Activated CD8-positive, alpha-beta memory T cell treated with anti-CD3 and anti-CD28 coated beads, Interleukin-2, amount 10 ng/mL, durations not matched to agents 7 days and 5 days (primary cell): ENCODE measurements around the gene FBXL13. TPM values are rescaled to one million over a fixed set of nuclear protein-coding genes. Genes with fewer than 3 reads are reported as not detected.

Experiments
- ATAC-seq: fragments of 150-1000 bp; cut with Tn5 transposase; one replicate; pipeline ENCODE4 v1.10.0; 2021; ENCODE audit warnings: moderate library complexity
- CTCF ChIA-PET: fragments of 350-600 bp; sonication (Branson Sonifier 250); formaldehyde crosslinking; loops from one replicate; lab custom pipeline; 2021; ENCODE audit warnings: antibody characterized with exemption; lab: Charles Lee
- DNase-seq: peaks from one replicate; pipeline ENCODE4 v3.0.0-alpha.2; 2020
- H3K27ac Mint-ChIP-seq: one replicate; pipeline ENCODE4 v1.8.0; 2021; ENCODE audit warnings: mild to moderate bottlenecking, mixed read lengths
- H3K27me3 Mint-ChIP-seq: one replicate; pipeline ENCODE4 v1.8.0; 2021; ENCODE audit warnings: mixed read lengths
- H3K36me3 Mint-ChIP-seq: one replicate; pipeline ENCODE4 v1.8.0; 2021; ENCODE audit warnings: mild to moderate bottlenecking, mixed read lengths
- H3K4me1 Mint-ChIP-seq: one replicate; pipeline ENCODE4 v1.8.0; 2021; ENCODE audit warnings: mixed read lengths
- H3K4me3 Mint-ChIP-seq: one replicate; pipeline ENCODE4 v1.8.0; 2021; ENCODE audit warnings: mild to moderate bottlenecking, moderate library complexity, mixed read lengths
- H3K9me3 Mint-ChIP-seq: one replicate; pipeline ENCODE4 v1.8.0; 2022; ENCODE audit warnings: low read depth, mixed read lengths
- total RNA-seq, 2 experiments: library from RNA; stranded (reverse); gene quantifications; one replicate each; pipeline ENCODE4 v1.2.3, GENCODE V29; 2021

Gene FBXL13
- total RNA-seq, 2 experiments from 2014 or later, result 0.18 TPM; not detected in 1

DNA sequence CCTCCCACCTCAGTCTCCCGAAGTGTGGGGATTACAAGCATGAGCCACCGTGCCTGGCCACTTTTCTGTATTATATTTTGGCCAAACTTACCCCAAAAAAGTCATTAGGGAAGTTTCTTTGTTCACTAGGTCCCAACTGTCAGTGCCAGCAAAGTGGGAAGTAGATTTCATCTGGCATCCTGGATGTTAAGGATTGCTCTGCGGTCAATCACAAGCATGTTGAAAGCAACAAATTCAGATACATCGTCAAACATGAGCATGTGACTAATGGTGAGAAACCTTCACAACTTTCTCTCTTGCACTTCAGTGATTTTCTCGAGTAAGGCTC is 176.1 kb downstream of the FBXL13 start:
- H3K27ac Mint-ChIP-seq, result no peak overlapping the region
- no peak for ATAC-seq
- H3K4me1 Mint-ChIP-seq, result no peaks in the 10 kb centered on the region
- CTCF ChIA-PET, result interaction anchor here (1.5 kb wide), 1 partner anchor 27 kb away, joined by 3 read pairs; no protein-coding TSS in a partner anchor
- H3K4me3 Mint-ChIP-seq, result no peak overlapping the region
- peaks cover under 1% of the 10 kb centered on the region for H3K9me3 Mint-ChIP-seq
- H3K36me3 Mint-ChIP-seq, result no peaks in the 10 kb centered on the region
- peaks cover 10% of the 10 kb centered on the region for H3K27me3 Mint-ChIP-seq
- DNase-seq, result no peak

DNA sequence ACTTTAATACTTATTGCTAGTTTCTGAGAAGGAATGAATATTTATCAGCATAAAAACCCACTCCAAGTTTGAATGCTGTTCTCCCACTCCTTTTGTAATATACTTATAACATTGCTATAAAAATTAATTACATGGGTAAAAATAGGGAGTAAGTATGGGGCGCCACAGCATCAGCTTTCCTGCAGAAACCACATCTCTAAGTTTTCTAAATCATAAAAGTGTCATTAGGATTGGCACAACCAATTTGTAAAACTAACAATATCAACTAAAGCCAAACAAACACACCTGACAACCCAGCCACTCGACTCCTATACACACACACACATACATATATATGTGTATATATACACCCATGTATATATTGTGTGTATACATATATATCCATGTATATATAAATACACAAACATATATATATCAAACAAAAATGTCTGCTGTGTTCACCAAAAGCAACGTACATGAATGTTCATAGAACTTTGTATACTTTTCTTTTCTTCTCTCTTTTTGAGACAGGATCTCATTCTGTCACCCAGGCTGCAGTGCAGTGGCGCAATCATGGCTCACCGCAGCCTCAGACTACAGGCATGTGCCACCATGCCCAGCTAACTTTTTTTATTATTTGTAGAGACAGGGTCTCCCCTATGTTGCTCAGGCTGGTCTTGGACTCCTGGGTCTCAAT is 176.6 kb downstream of the FBXL13 start:
- no peaks in the 10 kb centered on the region for H3K4me1 Mint-ChIP-seq
- DNase-seq (no peak), ATAC-seq (no peak)
- H3K27me3 Mint-ChIP-seq, result peaks cover 7% of the 10 kb centered on the region
- H3K27ac Mint-ChIP-seq, result no peak overlapping the region
- H3K36me3 Mint-ChIP-seq, result no peaks in the 10 kb centered on the region
- no peak overlapping the region for H3K4me3 Mint-ChIP-seq
- CTCF ChIA-PET, result interaction anchor here (0.5 kb wide), 1 partner anchor 164 kb away, joined by 3 read pairs; no protein-coding TSS in a partner anchor
- H3K9me3 Mint-ChIP-seq, result no peaks in the 10 kb centered on the region

DNA sequence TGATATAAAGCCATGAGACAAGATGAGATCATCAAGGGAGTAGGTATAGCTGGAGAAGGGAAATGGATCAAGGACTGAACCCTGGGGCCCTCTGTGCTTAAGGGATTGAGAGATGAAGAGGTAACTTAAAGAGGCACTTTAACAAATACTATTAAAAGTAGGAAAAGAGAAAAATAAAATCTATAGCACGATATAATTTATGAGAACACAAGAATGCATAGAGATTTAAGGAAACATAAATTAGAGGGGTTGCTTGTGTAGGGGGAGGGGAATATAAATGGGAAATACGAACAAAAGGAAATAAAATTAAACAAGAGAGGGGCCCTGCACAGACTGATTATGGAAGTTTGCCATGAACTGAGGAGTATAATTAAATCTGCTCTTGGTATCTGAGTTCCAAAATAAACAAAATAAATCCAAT is 177.4 kb downstream of the FBXL13 start:
- H3K4me1 Mint-ChIP-seq, result no peaks in the 10 kb centered on the region
- no peak overlapping the region for H3K27ac Mint-ChIP-seq
- DNase-seq, result no peak
- no peaks in the 10 kb centered on the region for H3K9me3 Mint-ChIP-seq
- peaks cover 3% of the 10 kb centered on the region for H3K27me3 Mint-ChIP-seq
- CTCF ChIA-PET, result interaction anchor here (0.5 kb wide), 1 partner anchor 164 kb away, joined by 3 read pairs; no protein-coding TSS in a partner anchor
- ATAC-seq, result no peak
- H3K36me3 Mint-ChIP-seq, result no peaks in the 10 kb centered on the region
- H3K4me3 Mint-ChIP-seq, result no peak overlapping the region

DNA sequence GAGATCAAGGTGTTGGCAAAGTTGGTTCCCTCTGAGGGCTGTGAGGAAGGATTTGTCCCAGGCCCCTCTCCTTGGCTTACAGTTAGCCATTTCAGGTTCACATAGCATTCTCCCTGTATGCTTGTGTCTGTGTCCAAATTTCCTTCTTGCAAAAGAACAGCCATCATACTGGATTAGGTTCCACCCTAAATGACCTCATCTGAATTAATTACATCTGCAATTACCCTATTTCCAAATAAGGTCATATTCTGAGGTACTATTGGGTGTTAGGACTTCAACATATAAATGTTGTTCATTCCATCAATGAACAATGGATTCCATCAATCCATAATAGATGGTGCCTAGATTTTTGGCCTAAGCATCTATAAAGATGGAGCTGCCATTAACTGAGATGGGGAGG is 178.0 kb downstream of the FBXL13 start:
- CTCF ChIA-PET, result no interaction called here
- peaks cover 5% of the 10 kb centered on the region for H3K27me3 Mint-ChIP-seq

DNA sequence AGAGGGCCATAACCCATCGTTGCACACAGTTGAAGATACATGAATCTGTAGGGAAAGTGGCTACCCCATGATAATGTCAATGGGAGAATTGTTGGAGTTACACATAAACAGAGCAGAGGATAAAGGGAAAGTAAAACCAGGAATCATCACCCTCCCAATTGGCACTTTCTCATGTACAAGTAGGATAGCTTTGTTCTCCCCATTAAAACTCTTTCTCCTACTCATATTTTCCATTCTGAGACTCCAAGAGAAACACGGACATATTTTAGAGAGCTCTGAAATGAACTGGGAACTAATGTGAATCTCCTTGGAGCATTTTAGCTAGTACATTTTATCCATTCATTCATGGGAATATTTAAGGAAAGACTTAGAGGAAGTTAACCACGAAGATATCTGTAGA is 179.0 kb downstream of the FBXL13 start:
- Mint-ChIP-seq H3K4me3 (no peak overlapping the region), H3K9me3 (no peaks in the 10 kb centered on the region), H3K36me3 (no peaks in the 10 kb centered on the region), H3K27ac (no peak overlapping the region), H3K27me3 (peaks cover 6% of the 10 kb centered on the region), H3K4me1 (no peaks in the 10 kb centered on the region)
- CTCF ChIA-PET, result no interaction called here
- ATAC-seq (no peak), DNase-seq (no peak)

More for the DNA sequence above, 178.0 kb downstream of the FBXL13 start:
- Mint-ChIP-seq H3K9me3 (no peaks in the 10 kb centered on the region), H3K27ac (no peak overlapping the region), H3K36me3 (no peaks in the 10 kb centered on the region), H3K4me3 (no peak overlapping the region), H3K4me1 (no peaks in the 10 kb centered on the region)
- ATAC-seq (no peak), DNase-seq (no peak)

DNA sequence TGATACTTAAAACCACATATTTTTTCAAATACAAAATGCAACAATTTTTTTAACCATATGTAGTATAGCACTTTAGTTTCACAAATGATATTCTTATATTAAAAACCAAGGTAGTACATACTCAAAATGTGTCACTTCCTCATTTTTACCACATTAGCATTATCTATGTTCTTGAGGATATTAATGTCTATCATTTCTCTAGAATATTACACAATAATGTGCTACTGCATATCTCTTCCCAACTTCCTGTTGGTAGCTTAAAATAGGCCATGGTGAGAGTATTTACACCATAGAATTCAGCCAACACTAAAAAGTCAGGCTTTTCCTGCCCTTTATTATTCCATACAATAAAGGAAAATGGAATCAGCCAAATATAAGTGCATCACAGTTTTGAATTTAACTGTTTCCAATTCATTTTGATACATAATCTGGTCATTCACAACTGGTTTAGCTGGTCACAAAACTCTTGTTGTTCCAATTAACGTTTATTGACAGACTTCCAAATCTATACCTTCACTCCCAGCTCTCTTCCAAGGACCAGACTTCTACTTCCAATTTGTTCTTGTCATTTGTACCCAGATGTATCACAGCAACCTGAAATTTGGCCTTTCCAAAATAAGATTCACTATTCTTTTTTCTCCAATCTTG is 181.8 kb downstream of the FBXL13 start:
- no peak overlapping the region for H3K4me3 Mint-ChIP-seq
- H3K4me1 Mint-ChIP-seq, result no peaks in the 10 kb centered on the region
- H3K27me3 Mint-ChIP-seq, result peaks cover 10% of the 10 kb centered on the region
- ATAC-seq (no peak), DNase-seq (no peak)
- no peaks in the 10 kb centered on the region for H3K9me3 Mint-ChIP-seq
- no peak overlapping the region for H3K27ac Mint-ChIP-seq
- H3K36me3 Mint-ChIP-seq, result no peaks in the 10 kb centered on the region
- CTCF ChIA-PET, result no interaction called here

DNA sequence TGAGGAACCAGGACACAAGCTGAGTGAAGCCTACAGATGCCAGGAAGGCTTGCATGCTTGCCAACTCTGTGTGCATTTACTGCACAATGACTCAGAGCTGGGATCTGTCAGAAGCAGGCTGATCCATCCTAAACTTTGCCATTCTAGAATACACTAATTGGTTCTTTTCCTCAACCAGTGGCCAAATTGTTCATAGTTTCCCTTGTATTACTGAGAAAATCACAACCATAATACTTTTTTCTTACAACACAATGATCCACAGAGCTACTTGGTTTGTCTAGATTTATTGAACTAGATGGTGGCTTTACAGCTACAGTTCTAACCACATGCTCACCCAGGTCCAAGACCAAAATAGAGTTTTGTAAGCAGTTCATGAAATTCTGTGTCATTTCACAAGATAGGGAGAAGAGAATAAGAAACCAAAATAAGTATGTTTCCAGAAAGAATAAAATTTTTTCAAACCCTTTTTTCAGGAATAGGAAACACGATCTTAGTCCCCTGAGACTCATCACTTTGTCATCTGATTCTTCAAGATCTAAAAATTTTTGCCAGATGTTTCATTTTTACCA is 182.8 kb downstream of the FBXL13 start:
- DNase-seq (no peak), ATAC-seq (no peak)
- Mint-ChIP-seq H3K27me3 (peaks cover 10% of the 10 kb centered on the region), H3K9me3 (no peaks in the 10 kb centered on the region), H3K36me3 (no peaks in the 10 kb centered on the region), H3K27ac (no peak overlapping the region), H3K4me3 (no peak overlapping the region), H3K4me1 (no peaks in the 10 kb centered on the region)
- CTCF ChIA-PET, result no interaction called here

DNA sequence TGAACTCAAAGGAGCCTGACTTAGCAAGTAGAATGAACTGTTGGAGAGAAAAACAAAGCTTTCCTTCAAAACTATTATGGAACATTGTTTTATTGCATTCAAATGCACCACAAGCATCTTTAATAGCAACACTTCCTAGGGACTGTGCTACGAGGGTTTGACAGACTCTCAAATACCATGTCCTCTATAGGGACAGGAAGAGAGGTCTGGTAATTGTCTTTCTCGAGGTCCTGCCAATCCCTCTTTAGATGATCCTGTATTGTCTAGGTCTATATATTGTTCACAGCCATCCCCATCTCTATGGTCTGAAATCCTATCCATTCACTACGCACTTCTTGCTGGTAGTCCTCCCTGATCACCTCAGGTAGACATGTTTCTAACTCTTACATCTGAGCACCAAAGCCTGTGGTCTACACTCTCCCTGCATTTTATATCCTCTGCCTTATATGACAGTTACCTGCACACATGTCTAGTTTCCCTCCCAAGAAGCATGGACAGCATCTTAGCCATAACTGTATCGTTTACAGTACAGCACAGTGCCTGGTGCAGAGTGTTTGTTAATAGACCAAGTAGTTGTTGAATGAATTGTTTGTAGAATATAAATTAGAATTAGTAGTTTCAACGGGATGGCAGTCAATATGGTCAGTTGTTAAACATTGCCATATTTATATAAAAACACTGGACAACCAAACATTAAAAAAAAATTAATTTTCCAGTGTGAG is 183.5 kb downstream of the FBXL13 start:
- no peaks in the 10 kb centered on the region for H3K36me3 Mint-ChIP-seq
- H3K4me1 Mint-ChIP-seq, result no peaks in the 10 kb centered on the region
- DNase-seq, result no peak
- peaks cover 10% of the 10 kb centered on the region for H3K27me3 Mint-ChIP-seq
- CTCF ChIA-PET, result no interaction called here
- no peak overlapping the region for H3K4me3 Mint-ChIP-seq
- no peak for ATAC-seq
- H3K9me3 Mint-ChIP-seq, result no peaks in the 10 kb centered on the region
- no peak overlapping the region for H3K27ac Mint-ChIP-seq

DNA sequence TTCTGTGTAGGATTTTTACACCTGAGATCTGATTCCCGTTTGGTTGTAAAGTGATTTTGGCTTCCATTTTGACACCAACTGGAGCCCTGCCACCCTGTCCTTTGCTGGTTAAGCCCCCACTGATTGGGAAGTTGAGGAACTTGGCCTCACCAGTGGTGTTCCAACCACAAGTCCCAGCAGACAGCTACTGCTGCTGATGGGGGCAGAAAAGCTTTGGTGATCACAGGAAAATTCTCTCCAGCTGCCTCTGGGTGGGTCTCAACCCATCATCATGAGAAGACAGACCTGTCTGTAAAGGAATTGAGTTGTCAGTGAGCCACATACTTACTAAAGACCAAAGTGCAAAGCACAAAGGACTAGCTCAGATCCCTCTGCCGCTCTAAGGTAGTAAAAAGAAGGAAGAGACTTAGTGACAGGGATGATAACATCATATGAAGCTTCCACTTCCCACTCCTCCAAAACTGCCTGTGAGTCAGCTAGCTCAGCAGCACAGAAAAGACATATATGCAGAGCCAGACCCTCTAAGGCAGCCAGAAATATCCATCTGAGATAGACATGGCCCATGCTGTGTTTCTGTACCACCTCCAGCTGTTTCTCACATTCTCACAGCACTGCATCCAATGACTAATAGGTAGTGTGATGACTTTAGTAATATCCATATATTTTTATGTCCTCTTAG is 184.2 kb downstream of the FBXL13 start:
- Mint-ChIP-seq H3K27me3 (peaks cover 11% of the 10 kb centered on the region), H3K36me3 (no peaks in the 10 kb centered on the region), H3K4me1 (no peaks in the 10 kb centered on the region), H3K4me3 (no peak overlapping the region), H3K9me3 (no peaks in the 10 kb centered on the region), H3K27ac (no peak overlapping the region)
- CTCF ChIA-PET, result no interaction called here
- ATAC-seq (no peak), DNase-seq (no peak)

DNA sequence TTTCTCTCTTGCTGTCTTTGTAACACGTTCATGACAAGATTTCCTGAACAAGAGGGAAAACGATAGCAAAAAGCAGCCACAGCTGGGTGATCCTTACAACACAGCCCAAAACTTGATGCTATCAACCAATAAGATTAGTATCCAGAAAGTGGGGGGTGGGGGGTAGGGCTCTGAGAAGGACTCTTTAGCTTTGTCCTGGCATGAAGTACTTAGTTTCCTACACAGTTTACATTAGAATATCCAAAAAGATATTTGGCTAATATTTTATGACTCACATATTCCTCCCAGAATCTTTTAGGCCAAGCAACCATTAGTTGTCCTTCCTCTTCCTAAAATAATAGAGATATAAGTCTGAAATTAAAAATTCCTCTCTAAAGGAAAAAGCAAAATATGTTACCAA is 184.7 kb downstream of the FBXL13 start:
- Mint-ChIP-seq H3K9me3 (no peaks in the 10 kb centered on the region), H3K36me3 (no peaks in the 10 kb centered on the region), H3K4me3 (no peak overlapping the region), H3K4me1 (no peaks in the 10 kb centered on the region), H3K27me3 (peaks cover 14% of the 10 kb centered on the region), H3K27ac (no peak overlapping the region)
- CTCF ChIA-PET, result no interaction called here
- DNase-seq, result no peak
- ATAC-seq, result no peak

DNA sequence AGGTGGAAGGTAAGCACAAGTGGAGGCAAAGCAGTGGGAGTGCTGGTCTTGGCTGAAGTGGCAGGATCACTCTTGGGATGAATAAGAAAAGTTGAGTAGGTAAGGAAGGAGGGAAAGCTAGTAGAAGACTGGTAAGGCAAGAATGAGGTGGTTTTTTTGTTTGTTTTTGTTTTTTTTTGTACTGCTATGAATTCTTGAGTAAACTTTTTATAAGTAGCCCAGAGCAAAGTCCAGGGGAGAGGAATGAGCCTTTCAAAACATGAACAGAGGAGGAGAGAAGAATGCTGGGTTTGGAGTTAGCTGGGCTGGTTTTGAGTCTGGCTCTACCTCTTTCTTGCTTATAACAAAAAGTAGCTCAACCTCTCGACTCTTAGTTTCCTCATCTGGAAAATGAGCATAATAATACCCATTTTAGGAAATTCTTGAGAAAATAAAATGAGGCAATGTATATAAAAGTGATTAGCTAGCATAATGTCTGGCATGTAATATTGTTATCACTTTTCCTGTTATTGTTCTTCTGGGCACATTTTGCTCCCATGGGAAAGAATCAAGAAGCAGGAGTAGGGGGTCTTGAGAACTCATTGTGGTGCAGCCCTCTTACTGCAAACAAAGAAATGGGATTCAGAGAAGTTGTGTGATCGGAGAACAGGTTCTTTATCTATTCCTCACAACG is 185.9 kb downstream of the FBXL13 start:
- Mint-ChIP-seq H3K4me1 (no peaks in the 10 kb centered on the region), H3K27ac (no peak overlapping the region), H3K9me3 (no peaks in the 10 kb centered on the region), H3K4me3 (no peak overlapping the region), H3K36me3 (no peaks in the 10 kb centered on the region), H3K27me3 (peaks cover 14% of the 10 kb centered on the region)
- CTCF ChIA-PET, result no interaction called here
- ATAC-seq, result no peak
- DNase-seq, result no peak

DNA sequence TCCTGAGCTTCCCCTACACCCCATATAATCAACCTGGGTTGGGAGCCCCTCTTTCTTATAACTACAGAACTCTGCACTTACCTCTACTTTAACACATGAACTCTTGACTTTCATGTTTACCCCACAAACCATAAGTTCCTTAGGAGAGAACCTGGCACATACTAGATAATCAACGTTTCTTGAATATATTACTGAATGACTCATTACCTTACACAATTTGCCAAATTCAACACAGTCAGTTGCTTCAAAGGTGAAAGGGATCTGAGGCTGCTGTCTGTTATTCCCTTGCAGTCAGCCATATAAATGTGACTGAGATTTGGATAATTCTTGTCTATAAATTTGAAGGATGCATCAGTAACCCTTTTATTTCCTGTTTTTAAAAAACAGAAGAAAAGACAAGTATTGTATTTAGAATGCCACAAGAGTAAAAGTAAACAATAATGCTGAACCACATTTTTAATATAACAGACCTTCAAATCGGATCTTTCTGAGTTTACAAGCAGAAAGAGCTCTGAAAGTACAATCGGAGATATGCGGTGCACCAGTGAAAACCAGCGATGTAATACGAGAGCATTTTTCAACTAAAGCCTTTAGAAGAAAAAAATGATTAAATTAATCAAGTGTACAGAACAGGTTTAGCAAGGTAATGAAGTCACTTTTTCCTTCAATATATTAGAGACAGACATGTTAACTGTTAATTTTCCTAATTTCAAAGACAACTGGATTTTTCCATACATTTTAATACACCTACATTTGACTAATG is 191.3 kb downstream of the FBXL13 start:
- CTCF ChIA-PET, result no interaction called here
- DNase-seq, result no peak
- no peak overlapping the region for H3K4me3 Mint-ChIP-seq

More for the DNA sequence above, 191.3 kb downstream of the FBXL13 start:
- ATAC-seq, result no peak
- no peak overlapping the region for H3K27ac Mint-ChIP-seq
- H3K4me1 Mint-ChIP-seq, result no peaks in the 10 kb centered on the region
- H3K36me3 Mint-ChIP-seq, result no peaks in the 10 kb centered on the region
- no peaks in the 10 kb centered on the region for H3K9me3 Mint-ChIP-seq
- peaks cover 23% of the 10 kb centered on the region for H3K27me3 Mint-ChIP-seq
